HTR-8/SVneo (cell line): Measurements from ENCODE around the gene KRTAP6-1.

ENCODE experiments used
- DNase-seq: peaks from one replicate; pipeline ENCODE4 v3.0.0; 2011; ENCODE audit warnings: low spot score, mixed read lengths; ENCODE audit not compliant: insufficient read length
- FAIRE-seq: peaks from 2 replicates; lab custom pipeline; 2011; peaks lifted over from hg19 to GRCh38; lab: Jason Lieb, UNC

The KRTAP6-1 gene

GRCh38 chr21:30580132-30580531 lies 33.6 kb downstream of the KRTAP6-1 start:
- DNase-seq (no peak), FAIRE-seq (no peak)

DNA sequence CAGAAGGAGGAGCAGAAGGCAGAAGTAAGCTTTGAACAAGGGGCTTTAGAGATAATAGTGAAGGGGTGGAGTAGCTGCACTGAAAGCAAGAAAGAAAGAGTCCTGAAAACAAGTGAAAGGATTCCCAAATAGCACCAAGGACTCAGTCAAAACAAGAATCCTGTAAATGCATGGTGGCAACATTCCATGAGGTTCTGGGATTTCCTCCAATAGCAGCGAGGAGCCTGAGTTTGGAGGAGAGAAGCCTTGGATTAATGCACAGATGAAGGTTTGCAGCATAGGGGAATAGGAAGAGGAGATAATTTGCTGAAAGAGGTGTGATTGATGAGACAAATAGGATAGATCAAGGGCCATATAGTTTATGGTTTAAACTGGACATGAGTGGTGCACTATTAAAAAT lies 34.4 kb downstream of the KRTAP6-1 start:
- DNase-seq (no peak), FAIRE-seq (no peak)

DNA sequence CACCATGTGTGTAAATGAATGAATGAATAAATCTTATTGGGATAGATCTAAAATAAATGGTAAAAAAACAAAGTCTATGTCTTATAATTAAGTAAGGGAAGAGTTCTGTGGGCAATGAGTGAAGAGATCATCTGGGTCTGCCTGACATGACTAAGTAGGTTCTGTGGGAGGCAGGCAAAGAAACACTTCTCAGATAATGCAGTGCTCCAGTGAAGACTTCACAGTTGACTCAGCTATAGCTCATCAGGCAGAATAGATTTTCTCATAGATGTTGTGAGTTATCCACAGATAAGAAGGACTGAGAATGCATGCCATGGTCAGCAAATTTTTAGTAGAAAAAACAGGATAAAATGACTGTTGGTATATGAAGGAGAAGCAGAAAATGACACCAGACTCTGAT lies 36.0 kb downstream of the KRTAP6-1 start:
- DNase-seq, result no peak
- FAIRE-seq, result no peak

- FAIRE-seq (no peak), DNase-seq (no peak)
Observed at GRCh38 chr21:30567617-30568016, 46.1 kb downstream of the KRTAP6-1 start.

GRCh38 chr21:30563630-30564029 lies 50.1 kb downstream of the KRTAP6-1 start:
- FAIRE-seq, result no peak
- DNase-seq, result no peak
